Mammary epithelial cell (primary cell): ENCODE data around the gene HHAT.

Source experiments
- EZH2 ChIP-seq: IDR thresholded peaks from 2 replicates; pipeline ENCODE4 v1.6.1; 2012; ENCODE audit warnings: low read length, inconsistent platforms, borderline replicate concordance
- TF ChIP-seq, protein P1 (sequence below), 2 donors: IDR thresholded peaks in 1 of 2; conservative IDR thresholded peaks in 1 of 2; 2 replicates each; pipeline ENCODE4 v1.5.1; 2011 to 2012; ENCODE audit warnings: inconsistent platforms in 2 of 2, low read length in 2 of 2, mild to moderate bottlenecking in 2 of 2, control low read depth in 1 of 2, low read depth in 1 of 2; ENCODE audit not compliant: insufficient read depth in 1 of 2; ENCODE audit errors: extremely low read depth in 1 of 2

DNA sequence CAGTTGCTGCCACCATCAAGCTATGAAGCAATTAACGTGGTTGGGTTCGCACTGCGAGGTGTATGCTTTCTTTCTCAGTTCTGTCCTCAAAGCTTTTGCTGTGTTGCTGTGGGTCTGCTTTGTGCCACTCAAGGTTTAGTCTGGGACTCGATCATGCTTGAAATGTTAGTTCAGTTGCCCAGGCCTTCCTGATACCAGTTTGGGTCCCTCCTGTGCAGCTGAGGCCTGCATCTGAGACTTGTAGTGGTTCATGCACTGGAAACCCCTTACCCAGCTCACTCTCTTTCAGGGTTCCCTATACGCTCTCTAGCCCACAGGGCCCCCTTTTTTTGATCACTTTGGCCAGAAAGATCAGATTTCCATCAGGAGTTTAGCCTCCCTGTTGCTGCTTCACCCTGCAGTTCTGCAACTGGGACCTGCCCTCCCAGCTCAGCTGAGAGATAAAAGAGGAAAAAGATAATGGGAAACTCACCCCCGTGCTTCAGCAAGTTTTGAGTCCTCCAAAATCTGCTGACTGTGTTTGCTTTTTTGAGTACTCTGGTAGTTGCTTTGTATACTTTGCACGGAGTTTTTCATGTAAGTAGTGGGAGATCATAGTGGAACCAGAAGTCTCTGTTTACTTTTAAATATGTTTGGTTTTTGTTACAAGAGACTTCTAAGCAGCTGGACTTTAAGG, 317.0 kb downstream of the HHAT start:
- TF ChIP-seq, protein P1, sequence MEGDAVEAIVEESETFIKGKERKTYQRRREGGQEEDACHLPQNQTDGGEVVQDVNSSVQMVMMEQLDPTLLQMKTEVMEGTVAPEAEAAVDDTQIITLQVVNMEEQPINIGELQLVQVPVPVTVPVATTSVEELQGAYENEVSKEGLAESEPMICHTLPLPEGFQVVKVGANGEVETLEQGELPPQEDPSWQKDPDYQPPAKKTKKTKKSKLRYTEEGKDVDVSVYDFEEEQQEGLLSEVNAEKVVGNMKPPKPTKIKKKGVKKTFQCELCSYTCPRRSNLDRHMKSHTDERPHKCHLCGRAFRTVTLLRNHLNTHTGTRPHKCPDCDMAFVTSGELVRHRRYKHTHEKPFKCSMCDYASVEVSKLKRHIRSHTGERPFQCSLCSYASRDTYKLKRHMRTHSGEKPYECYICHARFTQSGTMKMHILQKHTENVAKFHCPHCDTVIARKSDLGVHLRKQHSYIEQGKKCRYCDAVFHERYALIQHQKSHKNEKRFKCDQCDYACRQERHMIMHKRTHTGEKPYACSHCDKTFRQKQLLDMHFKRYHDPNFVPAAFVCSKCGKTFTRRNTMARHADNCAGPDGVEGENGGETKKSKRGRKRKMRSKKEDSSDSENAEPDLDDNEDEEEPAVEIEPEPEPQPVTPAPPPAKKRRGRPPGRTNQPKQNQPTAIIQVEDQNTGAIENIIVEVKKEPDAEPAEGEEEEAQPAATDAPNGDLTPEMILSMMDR (conservative IDR thresholded peaks at IDR 0.05 in 1 of 2, IDR thresholded peaks at IDR 0.05 in 1 of 2; ENCODE audit: extremely low read depth in 1 of 2, insufficient read depth in 1 of 2, low read depth in 1 of 2, low read length in 2 of 2): no peak
- TF ChIP-seq EZH2: no peak
